OCI-LY1 (cell line): ENCODE measurements around the gene MYEOV.

Source experiments
- EZH2 ChIP-seq: fragments of 200-600 bp; sonication (generic), shearing (Covaris generic); IDR thresholded peaks from 2 replicates; pipeline ENCODE4 v1.8.0; 2017; ENCODE audit warnings: borderline replicate concordance, mixed run types, mild to moderate bottlenecking, antibody characterized with exemption, low read length, moderate library complexity, mixed read lengths
- TF ChIP-seq, protein P1 (sequence below): fragments of 200-600 bp; sonication (generic), shearing (Covaris generic); IDR thresholded peaks from 2 replicates; pipeline ENCODE4 v1.5.1; 2017; ENCODE audit warnings: mild to moderate bottlenecking, antibody characterized with exemption, low read length, moderate library complexity, mixed read lengths

DNA sequence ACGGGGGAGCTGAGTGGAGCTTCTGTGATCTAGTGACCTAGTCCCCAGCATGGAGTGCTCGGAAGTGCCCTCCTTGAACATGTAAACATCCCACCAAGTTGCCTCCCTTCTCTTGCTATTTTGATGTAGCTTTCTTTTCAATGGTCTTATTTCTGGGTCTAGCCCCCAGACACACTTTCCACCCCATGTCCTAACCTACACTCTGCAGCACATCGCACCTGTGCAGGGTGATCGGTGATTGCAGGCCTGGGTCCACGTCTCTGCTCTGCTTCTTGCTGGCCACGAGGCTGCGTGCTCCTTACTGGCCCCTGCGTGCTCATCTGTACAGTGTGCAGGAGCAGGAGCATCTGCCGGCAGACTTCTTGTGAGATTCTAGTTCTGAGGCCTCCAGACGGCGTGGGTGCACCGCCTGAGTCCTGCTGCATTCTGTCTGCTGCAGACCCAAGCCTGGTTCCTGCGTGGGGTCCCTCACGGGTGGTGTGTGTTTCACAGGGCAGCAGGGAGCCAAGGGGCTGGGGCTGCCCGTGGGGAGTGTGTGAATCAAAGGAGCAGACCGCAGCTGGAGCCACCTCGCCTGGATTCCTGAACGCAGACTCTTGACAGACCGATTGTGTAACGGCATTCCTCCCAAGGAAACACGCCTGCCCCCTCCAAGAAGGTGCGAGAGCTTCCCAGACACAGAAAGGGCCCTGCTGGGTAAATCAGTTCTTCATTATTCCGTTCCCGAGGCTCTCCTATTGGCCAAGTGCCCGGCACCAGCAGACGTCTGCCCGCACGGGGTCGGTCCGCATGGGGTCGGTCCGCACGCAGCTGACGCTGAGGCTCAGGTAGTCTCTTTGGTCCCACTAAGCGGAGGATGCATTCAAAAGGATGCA, 44.4 kb upstream of the MYEOV start:
- no peak for TF ChIP-seq EZH2
- TF ChIP-seq, protein P1, sequence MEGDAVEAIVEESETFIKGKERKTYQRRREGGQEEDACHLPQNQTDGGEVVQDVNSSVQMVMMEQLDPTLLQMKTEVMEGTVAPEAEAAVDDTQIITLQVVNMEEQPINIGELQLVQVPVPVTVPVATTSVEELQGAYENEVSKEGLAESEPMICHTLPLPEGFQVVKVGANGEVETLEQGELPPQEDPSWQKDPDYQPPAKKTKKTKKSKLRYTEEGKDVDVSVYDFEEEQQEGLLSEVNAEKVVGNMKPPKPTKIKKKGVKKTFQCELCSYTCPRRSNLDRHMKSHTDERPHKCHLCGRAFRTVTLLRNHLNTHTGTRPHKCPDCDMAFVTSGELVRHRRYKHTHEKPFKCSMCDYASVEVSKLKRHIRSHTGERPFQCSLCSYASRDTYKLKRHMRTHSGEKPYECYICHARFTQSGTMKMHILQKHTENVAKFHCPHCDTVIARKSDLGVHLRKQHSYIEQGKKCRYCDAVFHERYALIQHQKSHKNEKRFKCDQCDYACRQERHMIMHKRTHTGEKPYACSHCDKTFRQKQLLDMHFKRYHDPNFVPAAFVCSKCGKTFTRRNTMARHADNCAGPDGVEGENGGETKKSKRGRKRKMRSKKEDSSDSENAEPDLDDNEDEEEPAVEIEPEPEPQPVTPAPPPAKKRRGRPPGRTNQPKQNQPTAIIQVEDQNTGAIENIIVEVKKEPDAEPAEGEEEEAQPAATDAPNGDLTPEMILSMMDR, result no peak
